ENCODE results near the gene IQSEC3. TPM values are rescaled to one million over a fixed set of nuclear protein-coding genes. Genes with fewer than 3 reads are reported as not detected.
"Not testable (repeated sequence)": the region's sequence is repeated elsewhere in the genome, so short reads cannot be mapped to it uniquely, and the experiment has no call there.

Gene IQSEC3
- total RNA-seq, 2 experiments from 2014 or later = 1.4 to 1.8 TPM

- POLR2A ChIA-PET = not testable (repeated sequence)
- CTCF ChIA-PET = interaction anchor here (2.1 kb wide), 1 partner anchor 32 kb away, joined by 5 read pairs; no protein-coding TSS in a partner anchor
These were observed 121.7 kb downstream of the IQSEC3 start for GRCh38 chr12:187986-188909.

GRCh38 chr12:188910-189621 lies 122.5 kb downstream of the IQSEC3 start:
- ChIA-PET CTCF (interaction anchor here (2.1 kb wide), 1 partner anchor 31 kb away, joined by 5 read pairs; no protein-coding TSS in a partner anchor), POLR2A (no interaction called here)

GRCh38 chr12:189622-189962 lies 123.0 kb downstream of the IQSEC3 start:
- POLR2A ChIA-PET = no interaction called here
- CTCF ChIA-PET = interaction anchor here (2.1 kb wide), 1 partner anchor 30 kb away, joined by 5 read pairs; no protein-coding TSS in a partner anchor

- POLR2A ChIA-PET = no interaction called here
- CTCF ChIA-PET = interaction anchor here (2.1 kb wide), 1 partner anchor 29 kb away, joined by 5 read pairs; no protein-coding TSS in a partner anchor
These were observed 124.3 kb downstream of the IQSEC3 start for GRCh38 chr12:190881-191280.

GRCh38 chr12:191541-191940 lies 125.0 kb downstream of the IQSEC3 start:
- POLR2A ChIA-PET = no interaction called here
- CTCF ChIA-PET = no interaction called here

- CTCF ChIA-PET = no interaction called here
- POLR2A ChIA-PET = no interaction called here
These were observed 126.7 kb downstream of the IQSEC3 start for GRCh38 chr12:193261-193660.

GRCh38 chr12:194276-194675 lies 127.7 kb downstream of the IQSEC3 start:
- ChIA-PET CTCF (no interaction called here), POLR2A (no interaction called here)

GRCh38 chr12:195156-195555 lies 128.6 kb downstream of the IQSEC3 start:
- ChIA-PET CTCF (no interaction called here), POLR2A (no interaction called here)

GRCh38 chr12:195951-196350 lies 129.4 kb downstream of the IQSEC3 start:
- ChIA-PET CTCF (no interaction called here), POLR2A (no interaction called here)

- POLR2A ChIA-PET = no interaction called here
- CTCF ChIA-PET = no interaction called here
These were observed 129.9 kb downstream of the IQSEC3 start for GRCh38 chr12:196436-196835.

GRCh38 chr12:197347-197746 lies 130.8 kb downstream of the IQSEC3 start:
- CTCF ChIA-PET = no interaction called here
- POLR2A ChIA-PET = no interaction called here

- POLR2A ChIA-PET = no interaction called here
- CTCF ChIA-PET = no interaction called here
These were observed 131.5 kb downstream of the IQSEC3 start for GRCh38 chr12:197911-198695.

- ChIA-PET POLR2A (no interaction called here), CTCF (no interaction called here)
These were observed 132.1 kb downstream of the IQSEC3 start for GRCh38 chr12:198705-199104.

GRCh38 chr12:201361-201760 lies 134.8 kb downstream of the IQSEC3 start:
- ChIA-PET CTCF (no interaction called here), POLR2A (no interaction called here)

GRCh38 chr12:202081-202731 lies 135.6 kb downstream of the IQSEC3 start:
- POLR2A ChIA-PET = no interaction called here
- CTCF ChIA-PET = no interaction called here

GRCh38 chr12:203074-203461 lies 136.5 kb downstream of the IQSEC3 start:
- ChIA-PET CTCF (no interaction called here), POLR2A (no interaction called here)

GRCh38 chr12:203462-204260 lies 137.1 kb downstream of the IQSEC3 start:
- ChIA-PET CTCF (interaction anchor here (1.1 kb wide), 1 partner anchor 16 kb away, joined by 3 read pairs; no protein-coding TSS in a partner anchor), POLR2A (no interaction called here)

GRCh38 chr12:204261-204678 lies 137.7 kb downstream of the IQSEC3 start:
- CTCF ChIA-PET = interaction anchor here (1.1 kb wide), 1 partner anchor 16 kb away, joined by 3 read pairs; no protein-coding TSS in a partner anchor
- POLR2A ChIA-PET = no interaction called here

- ChIA-PET POLR2A (no interaction called here), CTCF (interaction anchor here (0.5 kb wide), 1 partner anchor 797 kb away, joined by 3 read pairs; no protein-coding TSS in a partner anchor)
These were observed 138.5 kb downstream of the IQSEC3 start for GRCh38 chr12:205026-205425.

All from activated CD8-positive, alpha-beta memory T cell treated with anti-CD3 and anti-CD28 coated beads for 36 hours (primary cell).